ENCODE data around the gene ZDHHC11.
"Not testable (repeated sequence)": the region's sequence is repeated elsewhere in the genome, so short reads cannot be mapped to it uniquely, and the experiment has no call there.

ZDHHC11 gene

DNA sequence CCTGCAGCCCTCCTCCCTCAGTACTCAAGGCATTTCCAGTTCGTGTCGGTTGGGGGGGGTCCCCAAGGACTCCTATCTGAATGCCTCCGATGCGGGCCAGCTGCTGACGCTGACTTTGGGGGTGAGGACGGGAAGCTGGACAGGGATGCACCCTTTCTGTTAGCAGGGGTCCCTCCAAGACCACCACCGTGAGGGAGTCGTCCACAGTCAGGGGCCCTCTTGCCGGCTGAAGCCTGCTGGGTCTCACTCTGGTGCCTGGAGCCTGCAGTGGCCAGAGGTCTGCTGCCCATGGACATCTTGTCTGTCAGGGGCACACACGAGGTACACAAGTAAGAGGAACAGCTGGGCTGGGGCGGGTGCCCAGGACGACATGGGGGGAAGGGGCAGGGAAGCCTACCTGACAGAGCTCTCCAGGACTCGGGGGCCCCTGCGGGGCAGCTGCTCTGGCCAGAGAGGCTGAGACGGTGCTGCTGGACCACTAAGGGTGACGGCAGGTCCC, 9.1 kb upstream of the ZDHHC11 start:
- FAIRE-seq (no peak), DNase-seq (ENCODE audit: low spot score) (no peak)

DNA sequence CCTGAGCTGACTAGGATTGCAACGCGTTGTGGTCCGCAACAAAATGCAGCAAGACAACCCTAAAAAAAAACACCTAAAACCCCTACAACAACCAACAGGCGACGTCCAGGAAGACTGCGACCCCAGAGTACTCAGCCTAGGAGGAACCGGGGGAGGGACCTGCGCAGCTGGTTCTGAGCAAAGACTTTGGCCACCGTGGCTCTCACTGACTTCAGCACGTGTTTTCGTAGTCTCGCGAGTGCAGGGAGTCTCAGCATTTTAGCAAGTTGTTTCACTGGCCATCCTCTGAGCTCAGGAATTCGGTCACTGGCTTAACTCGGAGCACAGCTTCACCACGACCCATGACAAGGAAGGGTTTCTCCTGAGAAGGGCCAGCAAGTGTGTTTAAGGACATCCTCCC, 8.6 kb upstream of the ZDHHC11 start:
- DNase-seq (ENCODE audit: low spot score): no peak
- FAIRE-seq: no peak

DNA sequence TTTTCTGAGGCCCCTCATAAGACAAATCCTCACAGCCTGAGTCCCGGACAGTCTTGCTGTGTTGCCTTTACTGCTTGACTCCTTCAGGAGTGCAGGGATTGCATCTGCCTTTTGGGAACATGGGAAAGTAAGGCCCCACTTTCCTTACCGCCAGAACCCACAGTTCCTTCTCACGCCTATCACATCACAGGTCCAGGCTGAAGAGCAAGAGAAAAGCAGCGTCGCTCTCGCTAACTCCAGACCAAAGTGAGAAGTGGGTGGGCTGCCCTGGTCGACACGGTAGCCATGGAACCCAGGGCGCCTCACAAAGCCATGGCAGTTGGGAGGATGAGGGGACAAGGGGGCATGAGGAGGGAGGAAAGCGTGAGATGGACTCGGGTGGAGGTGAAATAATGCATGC, 7.9 kb upstream of the ZDHHC11 start:
- no peak for DNase-seq (ENCODE audit: low spot score)
- FAIRE-seq: no peak

DNA sequence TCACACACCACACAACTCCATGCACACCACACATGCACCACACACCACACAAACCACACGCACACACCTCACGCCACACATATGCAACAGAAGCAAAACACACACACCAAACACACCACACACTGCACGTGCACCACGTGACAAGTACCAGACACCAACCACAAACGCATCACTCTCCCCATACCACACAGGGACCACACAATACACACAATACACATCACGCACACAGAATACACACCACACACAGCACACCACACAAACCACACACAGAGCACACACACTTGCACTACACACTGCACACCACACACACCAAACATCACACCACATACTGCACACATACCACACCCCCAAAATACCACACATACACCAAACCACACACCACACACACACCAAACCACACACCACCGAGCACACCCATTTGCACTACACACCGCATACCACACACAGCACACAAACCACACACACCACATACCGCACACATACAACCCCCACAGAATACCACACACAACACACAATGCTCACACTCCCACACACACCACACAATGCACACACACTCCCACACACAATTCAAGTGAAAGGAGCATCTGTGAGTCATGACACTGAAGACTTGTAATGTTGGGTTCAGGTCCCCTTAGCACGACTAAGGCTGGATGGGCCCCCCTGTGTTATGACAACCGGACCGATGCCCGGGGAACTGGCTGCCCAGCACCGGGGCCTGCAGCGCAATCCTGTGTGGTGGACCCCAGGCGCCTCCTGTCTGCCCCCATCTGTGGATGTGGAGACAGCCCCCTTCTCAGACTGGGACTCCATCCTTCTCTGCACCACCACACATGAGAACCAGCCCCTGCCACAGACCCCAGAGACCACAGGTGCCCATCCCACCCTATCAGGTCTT, 6.0 kb upstream of the ZDHHC11 start:
- no peak for DNase-seq (ENCODE audit: low spot score)
- FAIRE-seq: no peak

DNA sequence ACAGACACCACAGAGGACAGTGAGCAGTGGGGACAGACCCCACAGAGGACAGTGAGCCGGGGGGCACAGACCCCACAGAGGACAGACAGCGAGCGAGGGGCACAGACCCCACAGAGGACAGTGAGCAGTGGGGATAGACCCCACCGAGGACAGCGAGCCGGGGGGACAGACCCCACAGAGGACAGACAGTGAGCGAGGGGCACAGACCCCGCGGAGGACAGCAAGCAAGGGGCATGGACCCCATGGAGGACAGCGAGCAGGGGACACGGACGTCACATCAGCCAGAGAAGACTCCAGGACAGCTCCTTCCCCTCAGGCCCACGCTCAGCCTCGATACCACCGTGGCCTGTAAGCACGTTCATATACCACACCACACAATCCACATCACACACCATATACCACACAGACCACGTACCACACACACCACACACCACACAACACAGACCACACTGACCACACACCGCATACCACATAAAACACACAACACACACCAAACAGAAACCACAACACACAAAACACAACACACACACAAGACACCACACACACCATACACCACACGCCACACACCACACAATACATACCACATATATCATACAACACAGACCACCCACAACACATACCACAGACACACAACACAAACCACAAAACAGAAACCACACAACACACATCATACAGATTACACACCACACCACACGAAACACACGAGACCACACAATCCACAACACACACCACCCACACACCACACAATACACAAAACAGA, 5.2 kb upstream of the ZDHHC11 start:
- no peak for FAIRE-seq
- no peak for DNase-seq (ENCODE audit: low spot score)

DNA sequence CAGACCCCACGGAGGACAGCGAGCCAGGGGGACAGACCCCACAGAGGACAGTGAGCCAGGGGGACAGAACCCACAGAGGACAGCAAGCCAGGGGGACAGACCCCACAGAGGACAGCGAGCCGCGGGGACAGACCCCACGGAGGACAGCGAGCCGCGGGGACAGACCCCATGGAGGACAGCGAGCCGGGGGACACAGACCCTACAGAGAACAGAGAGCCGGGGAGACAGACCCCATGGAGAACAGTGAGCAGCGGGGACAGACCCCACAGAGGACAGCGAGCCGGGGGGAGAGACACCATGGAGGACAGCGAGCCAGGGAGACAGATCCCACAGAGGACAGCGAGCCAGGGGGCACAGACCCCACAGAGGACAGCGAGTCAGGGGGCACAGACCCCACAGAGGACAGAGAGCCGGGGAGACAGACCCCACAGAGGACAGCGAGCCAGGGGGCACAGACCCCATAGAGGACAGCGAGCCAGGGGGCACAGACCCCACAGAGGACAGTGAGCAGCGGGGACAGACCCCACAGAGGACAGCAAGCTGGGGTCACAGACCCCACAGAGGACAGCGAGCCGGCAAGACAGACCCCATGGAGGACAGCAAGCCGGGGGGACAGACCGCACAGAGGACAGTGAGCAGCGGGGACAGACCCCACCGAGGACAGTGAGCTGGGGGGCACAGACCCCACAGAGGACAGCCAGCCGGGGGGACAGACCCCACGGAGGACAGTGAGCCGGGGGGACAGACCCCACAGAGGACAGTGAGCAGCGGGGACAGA, 4.4 kb upstream of the ZDHHC11 start:
- FAIRE-seq (no peak), DNase-seq (ENCODE audit: low spot score) (no peak)

DNA sequence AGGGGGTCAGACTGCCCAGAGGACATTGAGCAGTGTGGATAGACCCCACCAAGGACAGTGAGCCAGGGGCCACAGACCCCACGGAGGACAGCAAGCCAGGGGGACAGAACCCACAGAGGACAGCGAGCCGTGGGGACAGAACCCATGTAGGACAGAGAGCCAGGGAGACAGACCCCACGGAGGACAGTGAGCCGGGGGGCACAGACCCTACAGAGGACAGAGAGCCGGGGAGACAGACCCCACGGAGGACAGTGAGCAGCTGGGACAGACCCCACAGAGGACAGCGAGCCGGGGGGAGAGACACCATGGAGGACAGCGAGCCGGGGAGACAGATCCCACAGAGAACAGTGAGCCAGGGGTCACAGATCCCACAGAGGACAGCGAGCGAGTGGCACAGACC, 3.4 kb upstream of the ZDHHC11 start:
- DNase-seq (ENCODE audit: low spot score): no peak

DNA sequence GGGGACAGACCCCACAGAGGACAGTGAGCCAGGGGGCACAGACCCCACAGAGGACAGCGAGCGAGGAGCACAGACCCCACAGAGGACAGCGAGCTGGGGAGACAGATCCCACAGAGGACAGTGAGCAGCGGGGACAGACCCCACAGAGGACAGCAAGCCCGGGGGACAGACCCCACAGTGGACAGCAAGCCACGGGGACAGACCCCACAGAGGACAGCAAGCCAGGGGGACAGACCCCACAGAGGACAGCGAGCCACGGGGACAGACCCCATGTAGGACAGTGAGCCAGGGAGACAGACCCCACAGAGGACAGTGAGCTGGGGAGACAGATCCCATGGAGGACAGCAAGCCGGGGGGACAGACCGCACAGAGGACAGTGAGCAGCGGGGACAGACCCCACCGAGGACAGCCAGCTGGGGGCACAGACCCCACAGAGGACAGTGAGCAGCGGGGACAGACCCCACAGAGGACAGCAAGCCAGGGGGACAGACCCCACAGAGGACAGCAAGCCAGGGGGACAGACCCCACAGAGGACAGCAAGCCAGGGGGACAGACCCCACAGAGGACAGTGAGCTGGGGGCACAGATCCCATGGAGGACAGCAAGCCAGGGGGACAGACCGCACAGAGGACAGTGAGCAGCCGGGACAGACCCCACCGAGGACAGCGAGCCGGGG, 2.8 kb upstream of the ZDHHC11 start:
- DNase-seq (ENCODE audit: low spot score); FAIRE-seq: not testable (repeated sequence)

More for the DNA sequence above, 3.4 kb upstream of the ZDHHC11 start:
- FAIRE-seq: no peak

DNA sequence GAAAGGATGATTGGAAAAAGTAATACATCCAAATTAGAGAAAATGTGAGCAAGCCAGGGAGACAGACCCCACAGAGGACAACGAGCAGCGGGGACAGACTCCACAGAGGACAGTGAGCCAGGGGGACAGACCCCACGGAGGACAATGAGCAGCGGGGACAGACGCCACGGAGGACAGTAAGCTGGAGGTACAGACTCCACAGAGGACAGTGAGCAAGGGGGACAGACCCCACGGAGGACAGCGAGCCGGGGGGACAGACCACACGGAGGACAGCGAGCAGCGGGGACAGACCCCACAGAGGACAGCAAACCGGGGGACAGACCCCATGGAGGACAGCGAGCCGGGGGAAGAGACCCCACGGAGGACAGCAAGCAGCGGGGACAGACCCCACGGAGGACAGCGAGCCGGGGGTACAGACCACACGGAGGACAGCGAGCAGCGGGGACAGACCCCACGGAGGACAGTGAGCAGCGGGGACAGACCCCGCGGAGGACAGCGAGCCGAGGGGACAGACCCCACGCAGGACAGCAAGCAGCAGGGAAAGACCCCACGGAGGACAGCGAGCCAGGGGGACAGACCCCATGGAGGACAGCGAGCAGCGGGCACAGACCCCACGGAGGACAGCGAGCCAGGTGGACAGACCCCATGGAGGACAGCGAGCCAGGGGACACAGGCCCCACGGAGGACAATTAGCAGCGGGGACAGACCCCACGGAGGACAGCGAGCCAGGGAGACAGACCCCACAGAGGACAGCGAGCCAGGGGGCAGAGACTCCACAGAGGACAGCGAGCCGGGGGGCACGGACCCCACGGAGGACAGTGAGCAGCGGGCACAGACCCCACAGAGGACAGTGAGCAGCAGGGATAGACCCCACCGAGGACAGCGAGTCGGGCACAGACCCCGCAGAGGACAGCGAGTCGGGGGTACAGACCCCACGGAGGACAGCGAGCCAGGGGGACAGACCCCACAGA, 1.9 kb upstream of the ZDHHC11 start:
- FAIRE-seq (no peak), DNase-seq (ENCODE audit: low spot score) (no peak)

DNA sequence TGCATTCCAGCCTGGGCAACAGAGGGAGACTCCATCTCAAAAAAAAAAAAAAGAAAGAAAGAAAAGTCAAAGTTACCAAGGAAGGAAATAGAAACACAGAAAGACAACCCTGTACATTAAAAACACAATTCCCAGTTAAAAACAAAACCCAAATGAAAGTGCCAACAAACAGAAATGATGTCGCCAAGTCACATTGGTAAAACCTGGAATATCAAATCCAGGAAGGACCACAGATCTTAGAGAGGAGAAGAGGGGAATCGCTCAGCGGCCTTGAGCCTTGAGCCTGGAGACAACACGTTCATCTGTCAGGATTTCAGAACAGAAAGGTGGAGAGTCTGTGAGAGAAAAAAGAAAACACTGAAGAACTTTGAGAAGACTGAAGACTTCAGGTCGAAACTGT, 1.2 kb upstream of the ZDHHC11 start:
- FAIRE-seq (no peak), DNase-seq (ENCODE audit: low spot score) (no peak)

DNA sequence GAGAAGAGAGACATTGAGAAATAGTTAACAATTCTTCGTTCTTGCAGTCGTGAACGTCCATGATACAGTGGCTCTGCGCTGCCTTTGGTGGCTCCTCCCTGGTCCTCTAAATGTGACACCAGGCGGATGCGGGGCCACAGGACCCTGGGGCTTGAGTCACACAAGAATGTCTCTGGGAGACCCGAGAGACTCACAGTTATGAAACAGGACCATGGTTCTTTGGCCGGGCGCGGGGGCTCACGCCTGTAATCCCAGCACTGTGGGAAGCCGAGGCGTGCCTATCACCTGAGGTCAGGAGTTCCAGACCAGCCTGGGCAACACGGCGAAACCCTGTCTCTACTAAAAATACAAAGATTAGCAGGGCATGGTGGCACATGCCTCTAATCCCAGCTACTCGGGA, 767 bp upstream of the ZDHHC11 start:
- DNase-seq (ENCODE audit: low spot score) (no peak), FAIRE-seq (no peak)

DNA sequence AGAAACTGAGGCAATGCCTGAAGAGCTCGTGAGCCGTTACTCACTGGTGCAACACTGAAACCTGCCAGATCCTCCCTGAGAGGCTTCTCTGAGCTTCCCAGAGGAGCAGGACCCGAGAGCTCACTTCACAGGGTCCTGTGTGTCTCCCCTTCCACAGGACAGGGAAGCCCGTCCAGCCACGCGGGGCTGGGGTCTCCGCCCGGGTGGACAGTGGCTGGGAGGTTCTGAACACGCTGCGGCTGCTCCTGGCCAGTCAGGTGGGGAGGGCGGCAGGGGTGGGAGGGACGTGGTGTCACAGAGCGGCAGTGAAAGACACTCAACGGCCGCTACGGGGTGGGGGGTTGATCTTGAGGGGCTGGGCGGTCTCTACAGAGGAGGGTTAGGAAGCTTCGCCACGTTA, 290 bp upstream of the ZDHHC11 start:
- DNase-seq (ENCODE audit: low spot score) (no peak), FAIRE-seq (no peak)

DNA sequence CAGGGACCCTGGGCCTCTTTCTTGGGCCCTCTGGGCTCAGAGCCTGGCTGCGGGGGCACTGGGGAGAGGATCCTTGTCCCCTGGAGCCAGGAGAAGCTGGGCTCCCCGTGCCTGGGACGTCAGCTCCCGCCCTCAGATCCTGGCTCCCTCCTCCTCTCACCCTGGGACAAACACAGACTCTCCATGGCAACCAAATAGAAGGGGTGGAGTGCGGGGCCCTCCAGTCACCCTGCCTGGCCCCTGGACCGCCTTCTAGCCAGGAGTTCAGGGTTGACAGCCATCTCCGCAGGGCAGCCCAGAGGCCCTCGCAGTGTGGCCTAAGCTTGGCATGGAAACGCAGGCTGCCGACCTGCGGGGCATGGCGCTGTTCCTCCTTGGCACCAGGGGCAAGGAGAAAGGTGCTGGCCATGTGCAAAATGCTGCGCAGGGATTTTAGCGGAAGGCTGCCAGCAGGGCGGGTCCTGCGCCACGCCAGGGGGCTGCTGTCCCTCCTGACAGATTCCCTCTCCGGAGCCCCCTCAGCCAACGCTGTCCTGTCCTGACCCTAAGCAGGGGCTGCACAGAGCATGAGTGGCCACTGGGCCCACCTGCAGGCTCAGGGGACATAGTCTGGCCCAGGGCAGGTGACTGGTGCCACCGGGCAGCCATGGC, 1.0 kb downstream of the ZDHHC11 start:
- FAIRE-seq (no peak), DNase-seq (ENCODE audit: low spot score) (no peak)

DNA sequence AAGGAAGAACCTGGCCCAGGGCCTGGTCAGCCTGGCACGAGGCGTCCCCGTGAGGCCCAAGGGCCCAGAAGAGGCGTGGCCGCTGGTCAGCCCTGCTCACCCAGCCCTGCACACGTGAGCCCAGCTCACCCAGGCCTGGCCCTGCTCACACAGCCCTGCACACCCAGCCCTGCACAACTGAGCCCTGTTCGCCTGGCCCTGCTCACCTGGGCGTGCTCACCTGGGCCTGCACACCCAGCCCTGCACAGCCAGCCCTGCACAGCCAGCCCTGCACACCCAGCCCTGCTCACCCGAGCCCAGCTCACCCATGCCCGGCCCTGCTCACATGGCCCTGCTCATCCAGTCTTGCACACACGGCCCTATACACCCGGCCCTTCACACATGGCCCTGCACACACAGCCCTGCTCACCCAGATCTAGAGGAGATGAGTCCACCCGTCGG, 2.1 kb downstream of the ZDHHC11 start:
- DNase-seq (ENCODE audit: low spot score): no peak
- FAIRE-seq: no peak

DNA sequence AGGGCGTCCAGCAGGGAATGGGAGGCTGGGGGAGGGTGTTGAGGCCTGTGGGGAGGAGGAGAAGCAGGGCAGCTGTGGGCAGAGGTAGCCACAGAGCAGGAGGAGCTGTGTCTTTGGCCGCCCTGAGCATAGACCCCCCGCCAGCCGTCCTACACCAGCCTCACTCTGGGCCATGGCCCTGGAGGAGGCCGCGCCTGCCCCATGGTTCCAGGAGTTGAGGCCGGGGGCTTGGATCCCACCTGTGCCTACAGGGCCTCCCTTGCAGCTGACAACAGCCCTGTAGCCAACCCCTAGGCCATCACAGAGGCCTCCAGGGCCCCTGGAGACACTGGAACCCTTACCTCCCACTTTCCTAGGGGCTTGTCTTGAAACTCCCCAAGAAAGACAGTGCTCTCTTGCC, 3.0 kb downstream of the ZDHHC11 start:
- not testable (repeated sequence) for FAIRE-seq; DNase-seq (ENCODE audit: low spot score)

DNA sequence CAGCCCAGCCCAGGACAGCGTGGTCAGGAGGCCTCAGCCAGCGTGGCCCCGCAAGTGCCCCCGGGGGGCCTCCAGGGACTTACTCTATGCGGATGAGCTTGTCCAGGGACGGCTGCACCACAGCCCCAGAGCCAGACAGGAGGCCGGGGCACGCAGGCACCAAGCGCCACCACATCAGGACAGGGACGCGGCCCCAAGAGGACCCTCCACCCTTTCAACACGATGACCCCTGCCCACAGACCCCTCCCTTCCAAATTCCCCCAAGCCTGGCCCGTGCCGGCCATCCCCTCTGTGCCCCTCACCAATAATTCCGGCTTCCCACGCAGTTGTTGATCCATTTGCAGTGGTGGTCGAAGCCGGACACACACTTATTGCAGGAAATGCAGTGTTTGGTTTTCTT, 3.6 kb downstream of the ZDHHC11 start:
- not testable (repeated sequence) for FAIRE-seq; DNase-seq (ENCODE audit: low spot score)

DNA sequence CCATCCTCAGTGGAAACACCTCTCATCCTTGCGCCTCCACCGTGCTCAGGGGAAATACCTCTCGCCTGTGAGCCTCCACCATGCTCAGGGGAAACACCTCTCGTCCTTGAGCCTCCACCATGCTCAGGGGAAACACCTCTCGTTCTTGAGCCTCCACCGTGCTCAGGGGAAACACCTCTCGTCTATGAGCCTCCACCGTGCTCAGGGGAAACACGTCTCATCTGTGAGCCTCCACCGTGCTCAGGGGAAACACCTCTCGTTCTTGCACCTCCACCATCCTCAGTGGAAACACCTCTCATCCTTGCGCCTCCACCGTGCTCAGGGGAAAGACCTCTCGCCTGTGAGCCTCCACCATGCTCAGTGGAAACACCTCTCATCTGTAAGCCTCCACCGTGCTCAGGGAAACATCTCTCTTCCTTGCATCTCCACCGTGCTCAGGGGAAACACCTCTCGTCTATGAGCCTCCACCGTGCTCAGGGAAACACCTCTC, 4.1 kb downstream of the ZDHHC11 start:
- DNase-seq (ENCODE audit: low spot score); FAIRE-seq: not testable (repeated sequence)

DNA sequence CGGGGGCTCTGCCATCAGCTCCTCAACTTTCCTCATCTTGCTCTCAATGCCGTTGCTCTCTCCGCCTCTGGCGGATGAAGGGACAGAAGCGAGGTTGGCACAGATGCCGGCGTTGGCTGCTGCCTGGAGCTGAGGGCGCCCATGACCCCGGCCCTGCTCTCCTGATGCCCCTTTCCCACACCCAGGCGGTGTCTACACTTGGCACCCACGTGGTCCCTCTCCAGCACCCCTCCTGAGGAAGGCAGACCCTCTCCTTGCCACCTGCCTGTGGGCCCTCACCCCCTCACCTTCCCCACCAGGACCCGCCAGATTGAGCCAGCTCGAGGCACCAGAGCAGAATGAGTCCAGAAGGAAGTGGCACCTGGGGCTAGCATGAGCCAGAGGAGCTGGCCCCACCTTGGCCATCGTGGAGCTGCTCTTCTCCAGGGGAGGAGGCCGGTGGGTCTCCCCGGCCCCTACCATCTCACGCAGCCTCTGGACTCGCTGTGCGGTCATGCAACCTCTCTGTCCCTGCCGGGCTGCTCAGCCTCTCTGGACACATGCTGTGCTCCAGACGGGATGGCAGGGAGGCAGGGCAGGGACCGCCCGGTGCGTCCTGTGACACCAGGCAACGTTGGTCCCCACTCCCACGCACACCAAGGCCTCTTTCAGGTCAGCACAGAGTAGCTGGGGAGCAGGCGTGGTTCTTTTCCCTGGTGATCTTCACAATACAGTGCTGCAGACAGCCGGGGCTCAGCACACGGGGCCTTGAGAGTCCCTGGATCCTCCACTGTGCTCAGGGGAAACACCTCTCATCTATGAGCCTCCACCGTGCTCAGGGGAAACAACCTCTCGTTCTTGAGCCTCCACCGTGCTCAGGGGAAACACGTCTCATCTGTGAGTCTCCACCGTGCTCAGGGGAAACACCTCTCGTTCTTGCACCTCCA, 4.8 kb downstream of the ZDHHC11 start:
- DNase-seq (ENCODE audit: low spot score); FAIRE-seq: not testable (repeated sequence)

Data from RCC 7860 (cell line).